ENCODE results near the gene POLR1D.

Gene POLR1D

GRCh38 chr13:27621366-27622101, at the start of gene POLR1D:
Gene POLR1D, plus strand, starts transcription at chr13:27621892. Its CDS starts 92 bp downstream, at chr13:27621984.
- no peak for TF ChIP-seq CTCF (IDR thresholded peaks at IDR 0.05)
- TF ChIP-seq ZFX (IDR thresholded peaks at IDR 0.05; ENCODE audit: borderline replicate concordance), result no peak
- peak within 1 kb of the TSS; percentile 98 for H3K27ac ChIP-seq

- no peak overlapping the region for H3K27ac ChIP-seq
- no peak for TF ChIP-seq ZFX (IDR thresholded peaks at IDR 0.05; ENCODE audit: borderline replicate concordance)
- no peak for TF ChIP-seq CTCF (IDR thresholded peaks at IDR 0.05)
Measured at GRCh38 chr13:27572234-27572901, 49.3 kb upstream of the POLR1D start.

GRCh38 chr13:27573265-27573664, 48.4 kb upstream of the POLR1D start:
- H3K27ac ChIP-seq, result no peak overlapping the region
- no peak for TF ChIP-seq ZFX (IDR thresholded peaks at IDR 0.05; ENCODE audit: borderline replicate concordance)
- no peak for TF ChIP-seq CTCF (IDR thresholded peaks at IDR 0.05)

GRCh38 chr13:27574661-27575060, 47.0 kb upstream of the POLR1D start:
- no peak for TF ChIP-seq CTCF (IDR thresholded peaks at IDR 0.05)
- no peak for TF ChIP-seq ZFX (IDR thresholded peaks at IDR 0.05; ENCODE audit: borderline replicate concordance)
- no peak overlapping the region for H3K27ac ChIP-seq

- H3K27ac ChIP-seq, result peak overlapping the region; percentile 48
- TF ChIP-seq CTCF (IDR thresholded peaks at IDR 0.05) (no peak), ZFX (IDR thresholded peaks at IDR 0.05; ENCODE audit: borderline replicate concordance) (no peak)
Measured at GRCh38 chr13:27578121-27579030, 43.3 kb upstream of the POLR1D start.

GRCh38 chr13:27583645-27584044, 38.0 kb upstream of the POLR1D start:
- no peak for TF ChIP-seq ZFX (IDR thresholded peaks at IDR 0.05; ENCODE audit: borderline replicate concordance)
- no peak for TF ChIP-seq CTCF (IDR thresholded peaks at IDR 0.05)
- H3K27ac ChIP-seq, result no peak overlapping the region
